H1 (cell line): ENCODE results near the gene WBP11. TPM values are rescaled to one million over a fixed set of nuclear protein-coding genes. Genes with fewer than 3 reads are reported as not detected.

Experiments used
- CTCF ChIA-PET: fragments of 300-600 bp; sonication (Branson Sonifier 250); formaldehyde crosslinking; loops from one replicate; lab custom pipeline; 2021; ENCODE audit not compliant: partially characterized antibody; lab: Charles Lee
- POLR2A ChIA-PET: fragments of 300-600 bp; sonication (Branson Sonifier 250); formaldehyde crosslinking; loops from one replicate; lab custom pipeline; 2021; ENCODE audit warnings: inconsistent platforms; ENCODE audit not compliant: partially characterized antibody; lab: Charles Lee
- DNase-seq, 2 experiments: peaks; one replicate each; pipeline versions ENCODE4 v3.0.0 to v3.0.0-alpha.2; 2010 to 2022; ENCODE audit warnings: low spot score in 2 of 2, low read depth in 1 of 2, mixed read lengths in 1 of 2
- FAIRE-seq: peaks from 2 replicates; lab custom pipeline; 2011; peaks lifted over from hg19 to GRCh38; lab: Jason Lieb, UNC
- H2AFZ ChIP-seq: 2 replicates; pipeline ENCODE4 v1.8.1; 2012; ENCODE audit warnings: low read length, inconsistent platforms
- H2AK5ac ChIP-seq: 2 replicates; pipeline ENCODE4 v1.6.1; 2013; ENCODE audit warnings: low read depth, low read length
- H2BK120ac ChIP-seq: replicated peaks from 2 replicates; pipeline ENCODE3; 2013; ENCODE audit warnings: low read depth, low read length, inconsistent platforms
- H2BK12ac ChIP-seq: 2 replicates; pipeline ENCODE4 v1.6.1; 2013; ENCODE audit warnings: low read depth, low read length
- H2BK15ac ChIP-seq: 2 replicates; pipeline ENCODE4 v1.6.1; 2013; ENCODE audit warnings: low read length
- H2BK20ac ChIP-seq: 2 replicates; pipeline ENCODE4 v1.6.1; 2013; ENCODE audit warnings: low read length
- H2BK5ac ChIP-seq: 2 replicates; pipeline ENCODE4 v1.6.1; 2013; ENCODE audit warnings: low read depth, low read length
- H3K14ac ChIP-seq: 2 replicates; pipeline ENCODE4 v1.6.1; 2013; ENCODE audit warnings: inconsistent platforms; ENCODE audit not compliant: insufficient read length
- H3K18ac ChIP-seq: 2 replicates; pipeline ENCODE4 v1.6.1; 2013; ENCODE audit warnings: low read length; ENCODE audit errors: extremely low read depth
- H3K23ac ChIP-seq: 2 replicates; pipeline ENCODE4 v1.6.1; 2013; ENCODE audit warnings: inconsistent platforms; ENCODE audit not compliant: insufficient read length
- H3K23me2 ChIP-seq: 2 replicates; pipeline ENCODE4 v1.6.1; 2013; ENCODE audit warnings: low read depth, low read length
- H3K27ac ChIP-seq: 2 replicates; pipeline ENCODE4 v1.6.1; 2011; ENCODE audit warnings: low read depth, low read length, inconsistent platforms
- H3K27me3 ChIP-seq, 4 experiments: replicated peaks in 1 of 4; 1 replicate in 1 of 4; 2 replicates in 3 of 4; pipeline versions ENCODE4 v1.6.1 to v1.8.1; 2011 to 2013; ENCODE audit warnings: low read length in 3 of 4, mild to moderate bottlenecking in 3 of 4, inconsistent platforms in 2 of 4, mixed read lengths in 2 of 4, moderate library complexity in 1 of 4; ENCODE audit not compliant: control insufficient read depth in 3 of 4, insufficient read depth in 3 of 4; ENCODE audit errors: extremely low read depth in 1 of 4
- H3K36me3 ChIP-seq, 4 experiments: 2 replicates each; pipeline versions ENCODE4 v1.6.1 to v1.8.1; 2011 to 2013; ENCODE audit warnings: mild to moderate bottlenecking in 4 of 4, low read length in 3 of 4, moderate library complexity in 2 of 4, control low read depth in 1 of 4, inconsistent platforms in 1 of 4; ENCODE audit not compliant: insufficient read depth in 4 of 4, control insufficient read depth in 2 of 4
- H3K4ac ChIP-seq: replicated peaks from 2 replicates; pipeline ENCODE3; 2013; ENCODE audit warnings: low read length, low read depth, mixed read lengths, inconsistent platforms; ENCODE audit not compliant: insufficient read length
- H3K4me1 ChIP-seq, 4 experiments: replicated peaks in 1 of 4; 1 replicate in 1 of 4; 2 replicates in 3 of 4; pipeline versions ENCODE4 v1.6.1 to v1.8.1; 2011 to 2013; ENCODE audit warnings: low read length in 3 of 4, inconsistent platforms in 2 of 4, mixed read lengths in 1 of 4; ENCODE audit not compliant: insufficient read depth in 4 of 4, control insufficient read depth in 3 of 4
- H3K4me2 ChIP-seq, 2 experiments: 2 replicates each; pipeline versions ENCODE4 v1.6.1 to v1.8.1; 2011 to 2013; ENCODE audit warnings: low read depth in 2 of 2, low read length in 2 of 2, control low read depth in 1 of 2, inconsistent platforms in 1 of 2, mild to moderate bottlenecking in 1 of 2; ENCODE audit not compliant: insufficient read depth in 1 of 2
- H3K4me3 ChIP-seq, 4 experiments: fragments of 200-600, 300-600 bp in 1 of 4; sonication (generic), shearing (Covaris generic), sonication (Bioruptor Twin) in 1 of 4; 2 replicates each; pipeline versions ENCODE4 v1.5.1 to v1.8.1; 2011 to 2016; ENCODE audit warnings: low read length in 4 of 4, low read depth in 3 of 4, control low read depth in 2 of 4, inconsistent platforms in 2 of 4, mild to moderate bottlenecking in 2 of 4, mixed read lengths in 1 of 4, moderate library complexity in 1 of 4; ENCODE audit not compliant: insufficient read depth in 2 of 4; ENCODE audit errors: extremely low read depth in 1 of 4
- H3K56ac ChIP-seq: replicated peaks from 2 replicates; pipeline ENCODE3; 2013; ENCODE audit warnings: low read depth, mild to moderate bottlenecking, mixed read lengths, low read length, inconsistent platforms; ENCODE audit not compliant: insufficient read length
- H3K79me1 ChIP-seq: 2 replicates; pipeline ENCODE4 v1.6.1; 2013; ENCODE audit warnings: low read depth, low read length, control low read depth
- H3K79me2 ChIP-seq, 2 experiments: 2 replicates each; pipeline versions ENCODE4 v1.6.1 to v1.8.1; 2012 to 2013; ENCODE audit warnings: low read length in 2 of 2, mild to moderate bottlenecking in 2 of 2, inconsistent platforms in 1 of 2; ENCODE audit not compliant: insufficient read depth in 2 of 2, control insufficient read depth in 1 of 2
- H3K9ac ChIP-seq, 4 experiments: replicated peaks in 1 of 4; 1 replicate in 1 of 4; 2 replicates in 3 of 4; pipeline versions ENCODE4 v1.6.1 to v1.8.1; 2011 to 2013; ENCODE audit warnings: low read depth in 3 of 4, low read length in 3 of 4, control low read depth in 2 of 4, mild to moderate bottlenecking in 2 of 4, moderate library complexity in 2 of 4, inconsistent platforms in 1 of 4; ENCODE audit errors: extremely low read depth in 1 of 4
- H3K9me3 ChIP-seq, 2 experiments: 2 replicates each; pipeline versions ENCODE4 v1.6.1 to v1.8.1; 2012 to 2013; ENCODE audit warnings: mild to moderate bottlenecking in 2 of 2, moderate library complexity in 2 of 2, control low read depth in 1 of 2, inconsistent platforms in 1 of 2, low read depth in 1 of 2, low read length in 1 of 2, mixed read lengths in 1 of 2; ENCODE audit not compliant: insufficient read depth in 2 of 2
- H4K20me1 ChIP-seq, 2 experiments: replicated peaks in 1 of 2; 2 replicates each; pipeline versions ENCODE3 to v1.8.1; 2011 to 2013; ENCODE audit warnings: inconsistent platforms in 2 of 2, low read length in 2 of 2, mild to moderate bottlenecking in 1 of 2; ENCODE audit not compliant: insufficient read depth in 2 of 2, control insufficient read depth in 1 of 2
- H4K5ac ChIP-seq: 2 replicates; pipeline ENCODE4 v1.6.1; 2013; ENCODE audit warnings: low read length, low read depth, mixed read lengths, inconsistent platforms; ENCODE audit not compliant: insufficient read length
- H4K8ac ChIP-seq: 2 replicates; pipeline ENCODE4 v1.8.0; 2013; ENCODE audit warnings: mild to moderate bottlenecking, moderate library complexity, low read length, inconsistent platforms; ENCODE audit not compliant: insufficient read depth; ENCODE audit errors: extremely low read depth
- H4K91ac ChIP-seq: replicated peaks from 2 replicates; pipeline ENCODE3; 2013; ENCODE audit warnings: low read length, mixed read lengths, inconsistent platforms; ENCODE audit not compliant: insufficient read length
- BRCA1 ChIP-seq: IDR thresholded peaks from 2 replicates; pipeline ENCODE4 v1.6.1; 2012; ENCODE audit warnings: low read depth, low read length, improper control_type of control experiment
- CBX8 ChIP-seq: fragments of 300-800, 300-1000 bp; sonication (generic); IDR thresholded peaks from 2 replicates; pipeline ENCODE4 v1.7.1; 2016; ENCODE audit warnings: low read depth, low read length, borderline replicate concordance
- CHD1 ChIP-seq: IDR thresholded peaks from 2 replicates; pipeline ENCODE4 v1.6.1; 2012; ENCODE audit warnings: low read depth, low read length, improper control_type of control experiment
- CREB1 ChIP-seq: IDR thresholded peaks from 2 replicates; pipeline ENCODE4 v1.6.1; 2012; ENCODE audit warnings: inconsistent platforms
- NRF1 ChIP-seq: IDR thresholded peaks from 2 replicates; pipeline ENCODE4 v1.6.1; 2011; ENCODE audit warnings: mild to moderate bottlenecking, low read depth, low read length, improper control_type of control experiment
- POLR2A ChIP-seq, 2 experiments: IDR thresholded peaks; 1 replicate in 1 of 2; 2 replicates in 1 of 2; pipeline ENCODE4 v1.6.1; 2011; ENCODE audit warnings: low read depth in 2 of 2, low read length in 2 of 2, mild to moderate bottlenecking in 2 of 2; ENCODE audit errors: control extremely low read depth in 1 of 2
- RFX5 ChIP-seq: IDR thresholded peaks from 2 replicates; pipeline ENCODE4 v1.6.1; 2011; ENCODE audit warnings: low read depth, low read length, improper control_type of control experiment, borderline replicate concordance
- RNF2 ChIP-seq: fragments of 200-900, 300-1000 bp; sonication (generic); IDR thresholded peaks from 2 replicates; pipeline ENCODE4 v1.7.1; 2016; ENCODE audit warnings: borderline replicate concordance, low read depth, mild to moderate bottlenecking, antibody characterized with exemption, low read length; ENCODE audit not compliant: poor library complexity, severe bottlenecking; ENCODE audit errors: missing control alignments
- SP4 ChIP-seq: IDR thresholded peaks from 2 replicates; pipeline ENCODE4 v1.6.1; 2012; ENCODE audit warnings: low read length, inconsistent platforms
- WGBS, 2 experiments: shearing (Covaris generic) in 1 of 2; methylation state at CpG; one replicate each; pipeline versions ENCODE4 v1.1.6 to v1.1.7; 2013 to 2015; ENCODE audit warnings: low lambda C conversion rate in 2 of 2, mixed read lengths in 2 of 2, inconsistent platforms in 1 of 2, low coverage in 1 of 2, missing lambda C conversion rate in 1 of 2; ENCODE audit not compliant: insufficient replicate concordance in 2 of 2, insufficient coverage in 1 of 2, insufficient read length in 1 of 2; ENCODE audit errors: extremely low coverage in 1 of 2, missing lambda C conversion rate in 1 of 2; 5-methylcytosine and 5-hydroxymethylcytosine counted together
- long read RNA-seq, 2 experiments: library from RNA in 1 of 2; library from capped mRNA in 1 of 2; stranded (forward); transcript quantifications; one replicate each; pipeline ENCODE4 v2.0.0, GENCODE V29; 2021; ENCODE audit warnings: inconsistent platforms in 1 of 2
- polyA minus RNA-seq, 3 experiments: library from RNA; depleted of rRNA, polyadenylated mRNA; stranded (reverse); fragments of >200 nt; gene quantifications; 1 replicate in 2 of 3; 2 replicates in 1 of 3; pipeline ENCODE4 v1.2.3, GENCODE V29; 2011
- polyA plus RNA-seq, 7 experiments: library from polyadenylated mRNA; depleted of rRNA in 3 of 7; stranded (reverse) in 5 of 7; unstranded in 2 of 7; fragments of >200 nt in 5 of 7; fragments of 200-250 nt in 2 of 7; gene quantifications; 1 replicate in 5 of 7; 2 replicates in 1 of 7; 4 replicates in 1 of 7; pipeline versions ENCODE4 v1.2.1 to v1.2.3, GENCODE V29; 2011 to 2013; ENCODE audit warnings: missing spikeins in 2 of 7, mixed read lengths in 2 of 7
- total RNA-seq: library from RNA; stranded (reverse); fragmentation: NEBNext Ultra II Directional; extraction: Animal tissue kit (Norgen Biotek cat#: 25700); gene quantifications from 2 replicates; pipeline ENCODE4 v1.2.1, GENCODE V29; 2021

The WBP11 gene
- total RNA-seq (122 and 134 TPM in 2 replicates), polyA plus RNA-seq (2011; rRNA removed) (22.1 and 24.0 TPM in 2 replicates), polyA minus RNA-seq (2011; rRNA and poly(A)+ RNA removed) (17.5 and 18.9 TPM in 2 replicates)
- polyA plus RNA-seq (2011; cell fraction: cytosol; rRNA removed): 13.6 TPM
- polyA plus RNA-seq (2011; cell fraction: nucleus; rRNA removed): 19.4 TPM
- polyA plus RNA-seq (2012, experiment 1 of 2): 48.7 to 91.9 TPM (median 53.8 TPM) in 4 replicates
- 29.8 TPM for polyA plus RNA-seq (2012, experiment 2 of 2)
- 86.1 TPM for polyA plus RNA-seq (2013, experiment 1 of 2)
- 94.0 TPM for polyA plus RNA-seq (2013, experiment 2 of 2)
- 24.6 TPM for polyA minus RNA-seq (2011; cell fraction: cytosol; rRNA and poly(A)+ RNA removed)
- polyA minus RNA-seq (2011; cell fraction: nucleus; rRNA and poly(A)+ RNA removed): 23.2 TPM
- long read RNA-seq, experiment 1, full-length matches to known transcripts: 5 of 152 reads
- long read RNA-seq, experiment 1, partial matches to known transcripts: 113 of 152 reads
- long read RNA-seq, experiment 1, other reads (novel, unspliced or antisense): 34 of 152 reads
- long read RNA-seq, experiment 2, full-length matches to known transcripts: 109 of 130 reads
- long read RNA-seq, experiment 2, partial matches to known transcripts: 19 of 130 reads
- long read RNA-seq, experiment 2, other reads (novel, unspliced or antisense): 2 of 130 reads

GRCh38 chr12:14803011-14803829 is at the start of gene WBP11, which contains the start of gene C12orf60:
TSS of gene WBP11 (minus strand) at chr12:14803478. CDS start at chr12:14801383, 2,095 bp downstream.
TSS of gene C12orf60 (plus strand) at chr12:14803670. CDS start at chr12:14822936, 19,266 bp downstream.
- Histone ChIP-seq H3K79me2 (peaks cover 8 to 51% of the 10 kb centered on the region in 2 experiments; a peak in 3 of 4 replicates), H2BK120ac (no peak within 1 kb of the TSS), H2BK5ac (peak within 1 kb of the TSS; percentile 93), H3K23ac (no peak within 1 kb of the TSS), H3K27me3 (no peaks in the 10 kb centered on the region), H3K9ac (peak within 1 kb of the TSS; percentile 82 to 97 (median 94)), H3K4me2 (peak within 1 kb of the TSS; percentile 77 to 82), H2BK12ac (0 out of 2 replicates have a peak within 1 kb of the TSS, but pooled peaks have one; percentile 41), H3K18ac (peak within 1 kb of the TSS; percentile 66; the same call in 1 of the 2 replicates), H3K9me3 (no peaks in the 10 kb centered on the region), H3K56ac (peak within 1 kb of the TSS; percentile 60), H3K79me1 (no peaks in the 10 kb centered on the region), H4K8ac (peak within 1 kb of the TSS; percentile 96; the same call in 1 of the 2 replicates), H3K23me2 (peaks cover 4% of the 10 kb centered on the region; the same call in 1 of the 2 replicates), H2AK5ac (no peak within 1 kb of the TSS), H3K4me1 (peaks cover 0 to 2% (median 0%) of the 10 kb centered on the region in 4 experiments; a peak in 3 of 7 replicates), H3K27ac (peak within 1 kb of the TSS; percentile 93), H2AFZ (peak within 1 kb of the TSS; percentile 85), H3K14ac (no peak within 1 kb of the TSS), H3K4ac (no peak within 1 kb of the TSS), H3K4me3 (peak within 1 kb of the TSS; percentile 66 to 98 (median 96)), H2BK15ac (no peak within 1 kb of the TSS), H3K36me3 (peaks cover 6 to 19% (median 10%) of the 10 kb centered on the region in 4 experiments), H4K91ac (no peak within 1 kb of the TSS), H4K20me1 (peaks cover 0 to 2% of the 10 kb centered on the region in 2 experiments), H2BK20ac (no peak within 1 kb of the TSS), H4K5ac (peak within 1 kb of the TSS; percentile 40)
- peak; percentile 99 for FAIRE-seq
- ChIA-PET POLR2A (interaction anchor here (0.6 to 6.5 kb wide), 18 partner anchors 11 to 1080 kb away, joined by 3 to 68 read pairs (median 4); a partner anchor contains a TSS), CTCF (interaction anchor here (0.6 to 2.2 kb wide), 11 partner anchors 8 to 541 kb away, joined by 3 to 10 read pairs (median 4); a partner anchor contains a TSS)
- peak; percentile 82 to 89 for DNase-seq
- WGBS, 2 experiments: 1% methylated on average over 50 of the region's 50 CpGs; no CpG with 5 or more reads in 1 of the 2 experiments
- TF ChIP-seq RFX5: no peak
- no peak for TF ChIP-seq RNF2
- no peak for TF ChIP-seq NRF1
- TF ChIP-seq SP4: no peak
- no peak for TF ChIP-seq BRCA1
- peak; percentile 85 for TF ChIP-seq CREB1
- TF ChIP-seq POLR2A (IDR thresholded peaks at IDR 0.05; ENCODE audit: control extremely low read depth in 1 of 2, low read depth in 2 of 2, low read length in 2 of 2): peak; percentile 90 to 95
- TF ChIP-seq CHD1: no peak
- no peak for TF ChIP-seq CBX8
